Measurements from ENCODE around the gene ANKRD63. TPM values are rescaled to one million over a fixed set of nuclear protein-coding genes. Genes with fewer than 3 reads are reported as not detected.

The ANKRD63 gene
- total RNA-seq, 4 donors from 2014 or later = not detected

- Histone ChIP-seq H3K4me1 (peaks cover 0 to 14% (median 5%) of the 10 kb centered on the region in 4 donors), H3K36me3 (no peaks in the 10 kb centered on the region), H3K4me3 (no peak overlapping the region), H3K27ac (no peak overlapping the region), H3K27me3 (peaks cover 25% of the 10 kb centered on the region), H3K9me3 (no peaks in the 10 kb centered on the region)
- in situ Hi-C loops (cut with MboI; ENCODE audit: low pct_ligation_motif_present in 1 of 4, low pct_unique_long_range_greater_than_20kb in 1 of 4, low sequenced_read_pairs in 3 of 4) = no loop called here
- intact Hi-C loops (cut with DNase I; ENCODE audit: low total_unique reads) = no loop called here
- DNase-seq = no peak
- WGBS, 2 donors (ENCODE audit: low coverage in 1 of 2) = 90% methylated on average over 10 of the region's 10 CpGs; no CpG with 5 or more reads in 1 of the 2 donors
- TF ChIP-seq CTCF (IDR thresholded peaks at IDR 0.05) (no peak), POLR2A (IDR thresholded peaks at IDR 0.05) (no peak), EP300 (IDR thresholded peaks at IDR 0.05; ENCODE audit: low read depth) (no peak)
Observed at GRCh38 chr15:40242213-40242599, 40.7 kb downstream of the ANKRD63 start.

GRCh38 chr15:40241269-40242212, 41.3 kb downstream of the ANKRD63 start:
- peaks cover 0 to 14% (median 5%) of the 10 kb centered on the region in 4 donors for H3K4me1 ChIP-seq
- TF ChIP-seq POLR2AphosphoS5 (IDR thresholded peaks at IDR 0.05) (no peak), EP300 (IDR thresholded peaks at IDR 0.05; ENCODE audit: low read depth) (no peak), POLR2A (IDR thresholded peaks at IDR 0.05) (no peak), CTCF (IDR thresholded peaks at IDR 0.05) (no peak)
- no peaks in the 10 kb centered on the region for H3K9me3 ChIP-seq
- no peak overlapping the region for H3K4me3 ChIP-seq
- H3K36me3 ChIP-seq = no peaks in the 10 kb centered on the region
- 88% methylated on average over 14 of the region's 14 CpGs; no CpG with 5 or more reads in 1 of the 2 donors for whole genome bisulfite sequencing, 2 donors (ENCODE audit: low coverage in 1 of 2)
- peaks cover 25% of the 10 kb centered on the region for H3K27me3 ChIP-seq
- in situ Hi-C loops (cut with MboI; ENCODE audit: low pct_ligation_motif_present in 1 of 4, low pct_unique_long_range_greater_than_20kb in 1 of 4, low sequenced_read_pairs in 3 of 4) = no loop called here
- DNase-seq = no peak
- intact Hi-C loops (cut with DNase I; ENCODE audit: low total_unique reads) = no loop called here
- H3K27ac ChIP-seq = no peak overlapping the region

GRCh38 chr15:40240619-40241221, 42.1 kb downstream of the ANKRD63 start:
- H3K27ac ChIP-seq = no peak overlapping the region
- no peaks in the 10 kb centered on the region for H3K9me3 ChIP-seq
- in situ Hi-C loops (cut with MboI; ENCODE audit: low pct_ligation_motif_present in 1 of 4, low pct_unique_long_range_greater_than_20kb in 1 of 4, low sequenced_read_pairs in 3 of 4) (no loop called here), intact Hi-C loops (cut with DNase I; ENCODE audit: low total_unique reads) (no loop called here)
- peaks cover 0 to 14% (median 5%) of the 10 kb centered on the region in 4 donors for H3K4me1 ChIP-seq
- TF ChIP-seq POLR2A (IDR thresholded peaks at IDR 0.05) (no peak), POLR2AphosphoS5 (IDR thresholded peaks at IDR 0.05) (no peak), EP300 (IDR thresholded peaks at IDR 0.05; ENCODE audit: low read depth) (no peak), CTCF (IDR thresholded peaks at IDR 0.05) (no peak)
- H3K27me3 ChIP-seq = peaks cover 25% of the 10 kb centered on the region
- WGBS, 2 donors (ENCODE audit: low coverage in 1 of 2) = 95% methylated on average over 10 of the region's 10 CpGs; no CpG with 5 or more reads in 1 of the 2 donors
- H3K36me3 ChIP-seq = no peaks in the 10 kb centered on the region
- DNase-seq = no peak
- no peak overlapping the region for H3K4me3 ChIP-seq
